ENCODE results near the gene C9orf43.

GRCh38 chr9:113361304-113362018 lies 49.1 kb upstream of the C9orf43 start:
- TF ChIP-seq TAF1 (conservative IDR thresholded peaks at IDR 0.05): no peak
- TF ChIP-seq CTCF (IDR thresholded peaks at IDR 0.05; ENCODE audit: low read depth, low read length, missing input control): no peak
- TF ChIP-seq ATF3 (IDR thresholded peaks at IDR 0.05): no peak
- no peak for TF ChIP-seq GABPA (IDR thresholded peaks at IDR 0.05 in 1 of 2, conservative IDR thresholded peaks at IDR 0.05 in 1 of 2)
- TF ChIP-seq SP1 (IDR thresholded peaks at IDR 0.05): no peak
- no peak for TF ChIP-seq ZBTB33 (IDR thresholded peaks at IDR 0.05)
- TF ChIP-seq MAX (IDR thresholded peaks at IDR 0.05): no peak
- TF ChIP-seq JUND (IDR thresholded peaks at IDR 0.05): no peak
- no peak for TF ChIP-seq RAD21 (IDR thresholded peaks at IDR 0.05)
- no peak for TF ChIP-seq HNF4A (conservative IDR thresholded peaks at IDR 0.05)
- no peak for TF ChIP-seq RXRA (IDR thresholded peaks at IDR 0.05)
- no peak for TF ChIP-seq YY1 (IDR thresholded peaks at IDR 0.05)
